OCI-LY7 (cell line): ENCODE results near the gene DGKB. TPM values are rescaled to one million over a fixed set of nuclear protein-coding genes. Genes with fewer than 3 reads are reported as not detected.

Source experiments
- BruUV-seq: library from RNA; stranded (reverse); fragments of 400-500 nt; replicated peaks from 2 replicates; lab custom pipeline; 2021; lab: Mats Ljungman, UMichigan
- CTCF ChIA-PET: fragments of 300-600 bp; sonication (Branson Sonifier 250); formaldehyde crosslinking; loops from one replicate; lab custom pipeline; 2022; ENCODE audit warnings: antibody characterized with exemption; ENCODE audit not compliant: unreplicated experiment; lab: Charles Lee
- POLR2A ChIA-PET: fragments of 300-600 bp; sonication (Branson Sonifier 250); formaldehyde crosslinking; loops from one replicate; lab custom pipeline; 2022; ENCODE audit warnings: antibody characterized with exemption; lab: Charles Lee
- DNase-seq: peaks from one replicate; pipeline ENCODE4 v3.0.0-alpha.2; 2015; ENCODE audit warnings: low spot score
- H2AFZ ChIP-seq: fragments of 200-600 bp; sonication (generic), shearing (Covaris generic); 2 replicates; pipeline ENCODE4 v1.6.1; 2014; ENCODE audit warnings: mild to moderate bottlenecking, antibody characterized with exemption, low read length, moderate library complexity
- H3K27ac ChIP-seq: fragments of 200-600 bp; sonication (generic); 2 replicates; pipeline ENCODE4 v1.5.1; 2014; ENCODE audit warnings: mixed run types, low read depth, mild to moderate bottlenecking, moderate library complexity, low read length, inconsistent platforms; ENCODE audit not compliant: poor library complexity, severe bottlenecking
- H3K36me3 ChIP-seq: fragments of 200-600 bp; sonication (generic); 2 replicates; pipeline ENCODE4 v1.6.1; 2014; ENCODE audit warnings: mild to moderate bottlenecking, antibody characterized with exemption, low read length, moderate library complexity, mixed read lengths; ENCODE audit not compliant: insufficient read depth
- H3K4me1 ChIP-seq: fragments of 200-600 bp; sonication (generic); 2 replicates; pipeline ENCODE4 v1.5.1; 2014; ENCODE audit warnings: mild to moderate bottlenecking, low read length; ENCODE audit not compliant: insufficient read depth, poor library complexity, severe bottlenecking
- H3K4me2 ChIP-seq: fragments of 200-600 bp; sonication (generic); 2 replicates; pipeline ENCODE4 v1.6.1; 2014; ENCODE audit warnings: mild to moderate bottlenecking, low read length
- H3K4me3 ChIP-seq: fragments of 200-600 bp; sonication (generic); 2 replicates; pipeline ENCODE4 v1.5.1; 2014; ENCODE audit warnings: mild to moderate bottlenecking, low read depth, low read length; ENCODE audit not compliant: poor library complexity, severe bottlenecking
- H3K79me2 ChIP-seq: fragments of 200-600 bp; sonication (generic); 2 replicates; pipeline ENCODE4 v1.6.1; 2016; ENCODE audit warnings: low read depth, mild to moderate bottlenecking, low read length, moderate library complexity, mixed read lengths; ENCODE audit not compliant: insufficient read depth
- H3K9me2 ChIP-seq: fragments of 200-600 bp; sonication (generic); 2 replicates; pipeline ENCODE4 v1.6.1; 2016; ENCODE audit warnings: mild to moderate bottlenecking, low read length, mixed read lengths; ENCODE audit not compliant: insufficient read depth
- H3K9me3 ChIP-seq: fragments of 200-600 bp; sonication (generic); 2 replicates; pipeline ENCODE4 v1.6.1; 2014; ENCODE audit warnings: mild to moderate bottlenecking, mixed run types, low read length, mixed read lengths
- H4K20me1 ChIP-seq: fragments of 200-600 bp; sonication (generic); 2 replicates; pipeline ENCODE4 v1.6.1; 2014; ENCODE audit warnings: mild to moderate bottlenecking, antibody characterized with exemption, low read length, moderate library complexity, mixed read lengths; ENCODE audit not compliant: insufficient read depth
- CTCF ChIP-seq: fragments of 200-600 bp; sonication (generic); conservative IDR thresholded peaks from 2 replicates; pipeline ENCODE4 v1.5.1; 2014; ENCODE audit warnings: mild to moderate bottlenecking, antibody characterized with exemption, low read length, moderate library complexity, mixed read lengths
- EZH2phosphoT487 ChIP-seq: fragments of 200-600 bp; sonication (generic); IDR thresholded peaks from 2 replicates; pipeline ENCODE4 v1.6.1; 2018; ENCODE audit warnings: low read depth, borderline replicate concordance, mild to moderate bottlenecking, mixed run types, antibody characterized with exemption, low read length, moderate library complexity, mixed read lengths
- intact Hi-C: fragments of 100-400 bp; cut with micrococcal nuclease; formaldehyde crosslinking; loops from one replicate; pipeline ENCODE4 v1.10.0; 2022; ENCODE audit not compliant: unreplicated experiment
- total RNA-seq, 2 experiments: library from RNA; depleted of rRNA in 1 of 2; stranded (reverse); fragments of >200 nt in 1 of 2; shearing (Covaris generic) in 1 of 2; gene quantifications; 2 replicates each; pipeline ENCODE4 v1.2.3, GENCODE V29; 2014 to 2022

Gene DGKB
- total RNA-seq, 2 experiments from 2014 or later: not detected

DNA sequence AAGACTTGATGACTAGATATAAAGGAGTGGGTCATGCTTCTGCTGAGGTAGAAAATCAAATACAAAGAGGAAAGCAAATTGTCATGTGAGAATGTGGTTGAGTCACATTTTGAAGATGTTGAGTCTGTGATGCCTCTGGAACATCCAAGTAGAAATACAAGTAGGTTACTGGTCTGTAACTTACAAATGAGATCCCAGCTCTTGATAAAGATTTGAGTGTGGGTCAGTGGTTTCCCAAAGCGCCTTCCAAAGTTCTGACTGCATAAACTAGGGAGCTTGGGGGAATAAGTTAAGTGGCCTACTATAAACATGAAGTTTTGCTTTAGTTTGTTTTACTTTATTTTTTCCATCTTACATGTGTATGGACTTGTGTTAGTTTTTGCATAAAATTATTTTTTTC, 768.8 kb downstream of the DGKB start:
- Histone ChIP-seq H4K20me1 (no peaks in the 10 kb centered on the region), H3K9me2 (no peaks in the 10 kb centered on the region), H3K9me3 (no peaks in the 10 kb centered on the region), H3K4me2 (no peak overlapping the region), H3K4me3 (no peak overlapping the region), H2AFZ (no peak overlapping the region), H3K4me1 (no peaks in the 10 kb centered on the region), H3K79me2 (no peaks in the 10 kb centered on the region), H3K36me3 (no peaks in the 10 kb centered on the region), H3K27ac (no peak overlapping the region)
- intact Hi-C loops: no loop called here
- no TSS peak for BruUV-seq
- TF ChIP-seq EZH2phosphoT487 (no peak), CTCF (no peak)
- ChIA-PET CTCF (no interaction called here), POLR2A (interaction anchor here (0.6 kb wide), 1 partner anchor 97 kb away, joined by 3 read pairs; no protein-coding TSS in a partner anchor)
- no peak for DNase-seq

- H2AFZ ChIP-seq: no peak overlapping the region
- H3K9me3 ChIP-seq: no peaks in the 10 kb centered on the region
- H3K4me3 ChIP-seq: no peak overlapping the region
- H3K36me3 ChIP-seq: no peaks in the 10 kb centered on the region
- no peaks in the 10 kb centered on the region for H3K9me2 ChIP-seq
- H4K20me1 ChIP-seq: no peaks in the 10 kb centered on the region
- H3K27ac ChIP-seq: no peak overlapping the region
- no TSS peak for BruUV-seq
- H3K4me1 ChIP-seq: no peaks in the 10 kb centered on the region
- intact Hi-C loops: no loop called here
- H3K79me2 ChIP-seq: no peaks in the 10 kb centered on the region
- no peak overlapping the region for H3K4me2 ChIP-seq
- DNase-seq: no peak
- no peak for TF ChIP-seq CTCF
- TF ChIP-seq EZH2phosphoT487: no peak
- POLR2A ChIA-PET: no interaction called here
- CTCF ChIA-PET: no interaction called here
These were observed 776.6 kb downstream of the DGKB start for GRCh38 chr7:14125998-14126397.

DNA sequence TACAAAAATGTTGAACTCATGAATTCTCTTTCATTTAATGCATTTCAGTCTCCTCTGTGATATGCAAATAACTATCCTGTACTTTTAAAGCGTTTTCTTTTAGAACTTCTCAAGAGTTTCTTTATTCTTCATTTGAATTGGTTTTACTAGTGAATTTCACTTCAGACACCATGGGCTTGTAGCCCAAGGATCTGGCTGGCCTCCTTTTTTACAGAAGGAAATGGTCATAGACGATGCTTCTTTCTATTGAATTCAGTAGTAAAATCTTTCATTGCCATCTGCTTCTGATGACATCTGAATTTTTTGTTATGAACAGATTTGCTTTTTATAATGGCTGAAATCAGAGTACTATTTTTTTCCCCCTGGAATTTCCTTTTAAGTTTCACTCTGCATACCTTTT, 777.8 kb downstream of the DGKB start:
- Histone ChIP-seq H3K4me1 (no peaks in the 10 kb centered on the region), H3K4me2 (no peak overlapping the region), H3K9me3 (no peaks in the 10 kb centered on the region), H3K27ac (no peak overlapping the region), H2AFZ (no peak overlapping the region), H3K9me2 (no peaks in the 10 kb centered on the region), H4K20me1 (no peaks in the 10 kb centered on the region), H3K79me2 (no peaks in the 10 kb centered on the region), H3K4me3 (no peak overlapping the region), H3K36me3 (no peaks in the 10 kb centered on the region)
- TF ChIP-seq EZH2phosphoT487 (no peak), CTCF (no peak)
- DNase-seq: no peak
- BruUV-seq: no TSS peak
- ChIA-PET CTCF (no interaction called here), POLR2A (no interaction called here)
- intact Hi-C loops: no loop called here
